Stimulated activated CD8-positive, alpha-beta memory T cell treated with anti-CD3 and anti-CD28 coated beads, Interleukin-7, amount 100 ng/mL, for 1 hour (primary cell): Measurements from ENCODE around the gene ORAI2.

Experiments used
- DNase-seq, 2 donors: peaks; one replicate each; pipeline ENCODE4 v3.0.0-alpha.2; 2020; ENCODE audit warnings: low read depth in 2 of 2

The ORAI2 gene

GRCh38 chr7:102415685-102416225, 17.6 kb upstream of the ORAI2 start:
- DNase-seq: peak; percentile 34 to 44

- no peak for DNase-seq
These were observed 17.0 kb upstream of the ORAI2 start for GRCh38 chr7:102416406-102416805.

- no peak for DNase-seq
These were observed 16.3 kb upstream of the ORAI2 start for GRCh38 chr7:102417105-102417504.

GRCh38 chr7:102418592-102418991, 14.8 kb upstream of the ORAI2 start:
- no peak for DNase-seq

GRCh38 chr7:102421706-102422240, 11.6 kb upstream of the ORAI2 start:
- DNase-seq: no peak

- DNase-seq: no peak
These were observed 9.2 kb upstream of the ORAI2 start for GRCh38 chr7:102424129-102424551.

- no peak for DNase-seq
These were observed 8.6 kb upstream of the ORAI2 start for GRCh38 chr7:102424787-102425218.

- peak; percentile 54 to 66 for DNase-seq
These were observed 7.6 kb upstream of the ORAI2 start for GRCh38 chr7:102425639-102426267.

- DNase-seq: peak in 1 of 2 donors; percentile 26
These were observed 6.9 kb upstream of the ORAI2 start for GRCh38 chr7:102426268-102427018.

- DNase-seq: no peak
These were observed 6.4 kb upstream of the ORAI2 start for GRCh38 chr7:102427019-102427405.

- DNase-seq: no peak
These were observed 4.1 kb upstream of the ORAI2 start for GRCh38 chr7:102429141-102429899.

- peak in 1 of 2 donors; percentile 15 for DNase-seq
These were observed 1.6 kb upstream of the ORAI2 start for GRCh38 chr7:102431617-102432298.

GRCh38 chr7:102432442-102433218, 745 bp upstream of the ORAI2 start:
- DNase-seq: no peak

- no peak for DNase-seq
These were observed 688 bp downstream of the ORAI2 start for GRCh38 chr7:102434039-102434486.

GRCh38 chr7:102436118-102436517, 2.7 kb downstream of the ORAI2 start:
- DNase-seq: no peak

- DNase-seq: no peak
These were observed 6.8 kb downstream of the ORAI2 start for GRCh38 chr7:102439963-102440795.

GRCh38 chr7:102444961-102445673, 11.7 kb downstream of the ORAI2 start:
- no peak for DNase-seq

GRCh38 chr7:102445674-102446071, 12.3 kb downstream of the ORAI2 start:
- no peak for DNase-seq
